ENCODE results near the gene NONO. TPM values are rescaled to one million over a fixed set of nuclear protein-coding genes. Genes with fewer than 3 reads are reported as not detected.
"Not testable (repeated sequence)": the region's sequence is repeated elsewhere in the genome, so short reads cannot be mapped to it uniquely, and the experiment has no call there.

NONO gene
- polyA plus RNA-seq, 3 donors: 622 to 661 (median 635) TPM

GRCh38 chrX:71268624-71269023 lies 14.8 kb upstream of the NONO start:
- DNase-seq: not testable (repeated sequence)

- no peak for DNase-seq
These were observed 13.5 kb upstream of the NONO start for GRCh38 chrX:71269801-71270395.

DNA sequence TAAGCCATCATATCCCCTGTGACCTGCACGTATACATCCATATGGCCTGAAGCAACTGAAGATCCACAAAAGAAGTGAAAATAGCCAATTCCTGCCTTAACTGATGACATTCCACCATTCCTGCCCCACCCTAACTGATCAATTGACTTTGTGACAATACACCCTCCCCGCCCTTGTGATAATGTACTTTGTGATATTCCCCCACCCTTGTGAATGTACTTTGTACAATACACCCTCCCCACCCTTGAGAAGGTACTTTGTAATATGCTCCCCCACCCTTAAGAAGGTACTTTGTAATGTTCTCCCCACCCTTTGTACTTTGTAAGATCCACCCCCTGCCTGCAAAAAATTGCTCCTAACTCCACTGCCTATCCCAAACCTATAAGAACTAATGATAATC lies 11.1 kb upstream of the NONO start:
- not testable (repeated sequence) for DNase-seq

DNA sequence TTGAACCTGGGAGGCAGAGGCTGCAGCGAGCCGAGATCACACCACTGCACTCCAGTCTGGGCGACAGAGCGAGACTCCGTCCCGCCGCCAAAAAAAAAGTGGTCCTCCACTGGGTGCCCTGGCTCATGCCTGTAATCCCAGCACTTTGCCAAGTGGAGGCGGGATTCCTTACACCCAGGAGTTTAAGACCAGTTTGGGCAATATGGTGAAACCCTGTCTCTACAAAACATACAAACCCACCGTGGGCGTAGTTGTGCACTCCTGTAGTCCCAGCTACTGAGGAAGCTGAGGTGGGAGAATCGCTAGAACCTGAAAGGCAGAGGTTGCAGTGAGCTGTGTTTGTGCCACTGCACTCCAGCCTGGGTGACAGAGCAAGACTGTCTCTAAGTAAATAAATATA lies 2.1 kb upstream of the NONO start:
- not testable (repeated sequence) for DNase-seq

DNA sequence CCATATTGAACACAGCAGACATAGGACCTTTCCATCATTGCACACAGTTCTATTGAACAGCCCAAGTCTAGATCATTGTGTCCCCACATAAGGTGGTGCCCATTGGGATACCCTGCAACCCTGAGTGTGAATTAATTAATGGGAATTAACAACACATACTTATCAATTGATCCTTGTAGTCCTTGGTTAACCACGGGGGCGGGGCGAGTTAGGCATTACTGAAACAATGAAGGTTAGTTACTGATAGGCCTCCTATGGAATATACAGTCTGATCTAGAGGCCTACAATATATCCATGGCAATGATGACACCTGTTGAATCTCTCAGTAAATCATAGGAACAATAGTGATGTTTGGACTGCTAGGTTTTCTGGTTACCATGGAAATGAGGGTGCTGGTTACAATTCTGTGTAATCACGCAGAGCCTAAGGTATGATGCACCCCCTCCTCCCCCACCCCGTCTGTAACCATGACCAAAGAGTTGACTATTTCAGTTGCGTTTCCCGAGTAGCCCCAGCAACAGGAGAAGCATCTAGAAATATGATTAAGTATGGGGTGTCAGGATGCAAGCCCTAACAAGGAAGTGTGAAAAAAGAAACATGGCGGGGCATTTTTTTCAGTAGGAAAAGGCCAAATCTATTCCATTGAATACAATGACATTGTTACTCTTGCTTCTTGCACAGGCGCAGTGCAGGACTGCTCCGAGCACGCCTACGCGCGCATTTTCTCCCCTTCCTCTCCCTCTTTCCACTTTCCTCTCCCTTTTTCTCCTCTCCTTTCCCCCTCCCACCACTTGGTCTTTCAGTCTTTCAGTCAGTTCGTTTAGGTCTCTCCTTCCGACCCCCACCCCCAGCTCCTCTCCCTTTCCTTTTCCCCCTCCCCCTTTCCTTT lies 677 bp upstream of the NONO start:
- no peak for DNase-seq

DNA sequence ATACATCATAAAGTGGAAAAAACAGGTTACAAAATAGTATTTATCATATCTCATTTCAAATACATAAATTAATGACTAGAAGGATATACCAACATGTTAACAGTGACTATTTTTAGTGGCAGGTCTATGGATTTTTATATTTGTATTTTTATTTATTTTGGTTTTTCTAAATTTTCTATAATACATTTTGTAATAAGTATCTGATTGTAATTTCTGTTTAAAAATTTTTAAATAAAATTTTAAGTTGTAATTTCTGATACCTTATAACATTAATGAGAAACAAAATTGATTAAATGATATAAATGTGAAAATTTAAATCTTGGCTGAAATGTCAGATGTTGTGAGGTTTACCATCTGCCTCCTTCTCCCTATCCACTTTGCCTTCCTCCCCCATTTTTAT lies 2.5 kb downstream of the NONO start:
- no peak for DNase-seq

DNA sequence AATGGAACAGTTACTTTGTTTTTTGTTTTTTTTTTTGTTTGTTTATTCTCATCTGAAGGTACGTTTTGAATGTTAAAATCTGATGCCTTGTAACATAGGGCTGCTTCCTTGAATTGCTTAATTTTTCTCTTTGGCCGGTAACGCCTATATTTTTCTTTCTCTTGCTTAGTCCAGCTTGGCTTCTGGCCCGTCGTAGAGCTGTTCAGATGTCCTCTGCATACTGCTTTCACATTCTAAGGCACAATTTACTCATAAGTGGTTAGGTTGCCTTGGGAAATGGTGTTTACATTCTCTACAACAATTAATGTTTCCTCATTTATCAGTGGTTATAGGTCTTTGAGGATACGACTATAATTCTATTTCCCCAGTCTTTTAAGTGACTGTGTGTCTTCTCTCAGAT lies 7.9 kb downstream of the NONO start:
- no peak for DNase-seq

DNA sequence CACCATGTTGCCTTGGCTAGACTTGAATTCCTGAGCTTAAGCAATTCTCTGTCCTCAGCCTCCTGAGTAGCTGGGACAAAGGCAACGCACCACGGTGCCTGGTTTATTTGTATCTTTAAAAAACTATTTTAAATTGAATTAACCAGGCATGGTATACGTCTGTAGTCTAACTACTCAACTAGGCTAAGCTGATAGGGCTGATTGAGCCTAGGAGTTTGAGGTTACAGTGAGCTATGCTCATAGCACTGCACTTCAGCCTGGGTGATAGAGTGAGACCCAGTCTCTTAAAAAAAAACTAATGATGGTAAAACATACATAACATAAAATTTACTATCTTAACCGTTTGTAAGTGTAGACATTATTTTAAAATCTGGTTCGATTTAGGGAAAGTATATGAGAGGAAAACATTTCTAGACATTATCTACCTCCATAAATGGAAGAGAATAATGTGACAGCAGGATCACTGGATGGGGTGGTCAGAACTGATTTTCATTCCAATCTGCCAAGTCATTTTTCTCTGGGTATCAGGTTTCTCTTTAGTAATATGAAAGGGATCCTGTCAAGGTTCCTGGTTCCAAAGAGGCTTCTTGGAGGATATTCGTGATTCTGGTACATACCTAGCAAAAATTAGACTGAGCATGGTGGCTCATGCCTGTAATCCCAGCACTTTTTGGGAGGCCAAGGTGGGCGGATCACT lies 9.4 kb downstream of the NONO start:
- no peak for DNase-seq

- no peak for DNase-seq
These were observed 13.4 kb downstream of the NONO start for GRCh38 chrX:71296806-71297205.

GRCh38 chrX:71298119-71298518 lies 14.7 kb downstream of the NONO start:
- DNase-seq: no peak

- DNase-seq: not testable (repeated sequence)
These were observed 16.6 kb downstream of the NONO start for GRCh38 chrX:71300064-71300463.

- DNase-seq: not testable (repeated sequence)
These were observed 17.1 kb downstream of the NONO start for GRCh38 chrX:71300495-71300894.

GRCh38 chrX:71301195-71301924 lies 17.9 kb downstream of the NONO start, which contains the start of gene ITGB1BP2:
TSS of gene ITGB1BP2 (plus strand) at chrX:71301750. CDS start at chrX:71301807, 57 bp downstream.
- DNase-seq: no peak

DNA sequence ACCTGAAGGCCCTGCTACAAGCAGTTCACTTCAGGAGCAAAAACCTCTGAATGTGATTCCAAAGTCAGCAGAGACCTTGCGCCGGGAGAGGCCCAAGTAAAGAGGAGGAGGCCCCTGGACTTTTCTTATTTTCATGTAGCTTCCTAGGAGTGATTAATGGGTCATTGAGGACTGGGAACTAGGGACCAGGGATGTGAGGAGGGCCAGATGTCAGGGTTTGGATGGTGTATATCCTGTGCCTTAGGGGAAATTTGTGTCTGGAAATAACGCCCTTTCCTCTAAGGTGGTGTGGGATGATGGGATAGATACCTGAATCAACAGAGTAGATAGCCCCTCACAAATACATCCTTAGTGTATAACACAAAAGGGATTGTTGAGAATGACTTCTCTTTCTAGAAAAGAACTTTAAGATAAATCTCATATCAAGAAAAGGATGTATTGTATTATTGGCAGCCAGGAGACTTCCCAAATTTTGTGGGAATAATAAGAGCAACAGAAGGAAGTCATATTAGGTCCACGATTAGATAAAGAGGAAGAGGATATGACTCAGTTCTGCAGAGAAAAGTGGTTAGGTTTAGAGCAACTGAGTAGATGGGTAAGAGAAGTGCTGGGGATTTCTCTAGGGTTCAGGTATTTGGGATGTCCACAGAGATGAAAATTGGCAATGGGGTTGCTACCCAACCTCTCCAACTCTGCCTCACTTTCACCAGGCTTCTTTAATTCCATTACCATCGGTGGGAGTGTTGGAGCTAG lies 19.2 kb downstream of the NONO start:
- DNase-seq: no peak

GRCh38 chrX:71304561-71304960 lies 21.1 kb downstream of the NONO start:
- DNase-seq: no peak

DNA sequence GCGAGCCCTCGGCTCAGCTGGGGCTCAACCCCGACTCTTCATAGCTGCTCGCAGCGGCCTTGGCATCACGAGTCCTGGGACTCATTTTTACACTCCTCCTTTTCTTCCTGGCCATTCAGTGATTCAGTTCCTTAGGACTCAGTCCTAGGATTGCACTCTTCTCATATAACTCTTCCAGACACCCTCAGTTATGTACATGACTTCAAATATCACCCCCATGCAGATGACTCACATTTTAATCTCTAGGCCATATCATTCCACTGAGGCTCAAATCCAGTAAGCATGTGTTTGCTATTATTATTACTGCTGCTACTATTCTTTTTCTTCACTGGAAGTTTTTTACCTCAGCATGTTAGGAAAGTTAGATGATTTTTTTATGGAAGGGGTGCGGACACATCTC lies 32.5 kb downstream of the NONO start:
- DNase-seq: no peak

DNA sequence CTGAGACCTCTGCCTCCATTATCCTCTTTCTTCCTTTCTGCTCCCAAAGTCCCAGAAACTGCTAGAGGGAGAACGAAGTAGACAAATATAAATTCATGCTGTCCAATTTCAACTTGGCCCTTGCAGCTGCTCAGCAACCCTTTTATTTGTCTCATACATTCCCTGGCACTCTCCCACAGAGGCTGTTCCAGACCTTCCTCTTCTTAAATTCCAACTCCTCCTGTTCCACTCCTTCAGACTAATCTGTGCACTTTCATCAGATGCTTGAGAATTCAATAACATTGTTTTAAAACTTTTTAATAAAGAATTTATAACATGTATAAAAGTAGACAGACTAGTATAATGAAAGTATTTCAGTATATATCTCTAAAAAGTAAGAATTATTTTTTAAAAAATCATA lies 33.5 kb downstream of the NONO start:
- DNase-seq: not testable (repeated sequence)

DNA sequence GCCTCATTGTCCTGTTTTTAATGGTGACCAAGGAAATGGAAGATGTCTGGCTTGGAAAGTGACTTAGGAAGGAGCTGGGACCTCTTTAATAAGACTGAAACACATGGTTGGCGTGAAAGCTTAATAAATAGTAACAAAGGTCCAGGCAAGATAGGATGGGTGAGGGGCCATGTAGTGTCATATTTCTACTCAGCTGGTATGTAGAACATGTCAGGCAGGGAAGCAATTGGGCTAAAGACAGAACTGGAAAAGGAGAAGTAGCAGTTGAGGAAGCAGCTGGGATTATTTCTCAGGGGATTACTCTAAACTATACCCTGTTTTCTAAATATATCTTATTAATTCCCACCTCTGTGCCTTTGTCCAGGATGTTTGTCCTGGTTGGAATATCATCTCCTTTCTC lies 36.7 kb downstream of the NONO start:
- DNase-seq: no peak

GRCh38 chrX:71321731-71322130 lies 38.3 kb downstream of the NONO start:
- peak; percentile 16 for DNase-seq

- DNase-seq: not testable (repeated sequence)
These were observed 41.0 kb downstream of the NONO start for GRCh38 chrX:71324452-71324851.

GRCh38 chrX:71326394-71326793 lies 43.0 kb downstream of the NONO start:
- no peak for DNase-seq

Data from renal pelvis (tissue), 4 donors.